NAMALWA (cell line): Measurements from ENCODE around the gene CFAP97.
A peak's percentile ranks its signal among the peaks of the same experiment; 100 is the strongest.
"Not testable (repeated sequence)": the region's sequence is repeated elsewhere in the genome, so short reads cannot be mapped to it uniquely, and the experiment has no call there.

Source experiments
- DNase-seq: peaks from one replicate; pipeline ENCODE4 v3.0.0-alpha.2; 2015; ENCODE audit warnings: low spot score

The CFAP97 gene

DNA sequence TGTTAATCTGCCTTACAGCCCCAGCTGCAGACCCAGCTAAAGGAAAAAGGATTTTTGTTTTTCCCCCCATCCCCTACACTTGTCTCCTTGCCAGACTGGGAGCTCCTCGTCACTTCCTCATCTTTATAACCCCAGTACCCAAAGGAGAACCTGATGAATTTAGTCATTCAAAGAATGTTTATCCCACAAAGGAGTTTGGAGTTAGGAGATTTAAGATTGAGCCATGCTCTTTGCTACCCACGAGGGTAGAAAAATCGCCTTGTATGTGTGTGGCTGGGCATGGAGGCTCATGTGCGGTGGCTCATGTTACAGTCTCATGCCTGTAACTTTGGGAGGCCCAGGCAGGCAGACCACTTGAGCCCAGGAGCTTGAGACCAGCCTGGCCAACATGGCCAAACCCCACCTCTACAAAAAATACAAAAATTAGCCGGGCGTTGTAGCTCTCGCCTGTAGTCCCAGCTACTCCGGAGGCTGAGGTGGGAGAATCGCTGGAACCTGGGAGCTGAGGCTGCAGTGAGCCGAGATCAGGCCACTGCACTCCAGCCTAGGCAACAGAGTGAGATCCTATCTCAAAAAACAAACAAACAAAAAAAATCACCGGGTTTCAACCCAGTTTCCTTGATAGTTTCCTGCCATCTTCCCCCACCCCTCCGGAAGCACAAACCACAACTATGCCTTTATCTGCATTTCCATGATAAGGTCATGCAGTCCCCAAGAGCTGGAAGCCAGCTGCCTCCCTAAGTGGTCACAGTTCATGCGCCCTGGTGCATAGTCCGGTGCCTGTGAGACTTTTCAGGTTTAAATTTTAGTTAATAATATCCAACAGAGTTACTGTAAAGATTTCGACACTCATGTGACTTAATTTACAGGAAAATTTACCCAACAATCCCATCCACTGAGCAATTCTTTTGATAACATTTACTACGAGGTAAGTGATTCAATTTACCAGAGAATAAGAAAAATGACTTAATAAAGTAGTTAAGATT, 1.5 kb downstream of the CFAP97 start:
- DNase-seq = peak; percentile 13

DNA sequence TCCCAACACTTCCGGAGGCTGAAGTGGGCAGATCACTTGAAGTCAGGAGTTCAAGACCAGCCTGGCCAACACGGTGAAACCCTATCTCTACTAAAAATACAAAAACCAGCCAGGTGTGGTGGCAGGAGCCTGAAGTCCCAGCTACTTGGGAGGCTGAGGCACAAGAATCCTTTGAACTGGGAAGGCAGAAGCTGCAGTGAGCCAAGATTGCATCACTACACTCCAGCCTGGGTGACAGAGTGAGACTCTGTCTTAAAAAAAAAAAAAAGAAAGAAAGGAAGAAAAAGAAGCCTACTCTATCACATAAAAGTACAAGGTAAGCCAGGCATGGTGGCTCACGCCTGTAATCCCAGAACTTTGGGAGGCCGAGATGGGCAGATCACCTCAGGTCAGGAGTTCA, 5.6 kb downstream of the CFAP97 start:
- not testable (repeated sequence) for DNase-seq

- DNase-seq = no peak
These were observed 7.4 kb downstream of the CFAP97 start for GRCh38 chr4:185196437-185196836.

DNA sequence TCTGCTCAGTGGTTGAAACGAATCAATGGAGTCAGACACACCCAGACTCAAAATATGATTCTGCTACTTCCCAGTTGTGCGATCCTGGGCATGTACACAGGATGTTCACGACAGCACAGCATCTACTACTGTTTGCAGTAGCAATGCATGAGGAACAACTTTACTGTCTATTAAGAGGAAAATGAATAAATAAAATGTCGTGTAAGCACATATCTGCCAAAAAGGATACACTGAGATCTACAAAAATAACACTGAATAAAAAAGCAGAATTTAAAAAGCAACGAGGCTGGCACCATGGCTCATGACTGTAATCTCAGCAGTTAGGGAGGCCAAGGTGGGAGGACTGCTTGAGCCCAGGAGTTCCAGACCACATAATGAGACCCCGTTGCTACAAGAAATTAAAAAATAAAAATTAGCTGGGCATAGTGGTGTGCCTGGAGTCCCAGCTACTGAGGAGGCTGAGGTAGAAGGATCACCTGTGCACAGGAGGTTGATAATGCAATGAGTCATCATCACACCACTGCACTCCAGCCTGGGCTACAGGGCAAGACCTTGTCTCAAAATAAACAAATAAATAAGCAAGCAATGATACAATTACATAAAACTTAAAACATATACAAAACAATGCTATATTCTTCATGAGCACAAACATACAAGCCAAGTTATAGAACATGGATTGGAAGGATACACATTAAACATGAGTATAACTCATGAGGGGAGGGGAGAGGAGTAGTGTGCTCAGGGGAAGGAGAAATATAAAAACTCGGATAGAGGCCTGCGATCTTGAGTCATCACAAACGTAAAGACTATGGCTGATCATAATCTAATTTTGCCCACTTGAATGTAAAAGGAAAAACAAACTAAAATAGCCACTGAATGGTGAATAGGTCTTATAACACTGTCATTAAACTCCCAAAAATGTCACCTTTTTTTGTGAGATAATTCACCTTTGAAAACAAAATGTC, 8.6 kb downstream of the CFAP97 start:
- no peak for DNase-seq

GRCh38 chr4:185192059-185192458, 11.7 kb downstream of the CFAP97 start:
- peak; percentile 11 for DNase-seq

GRCh38 chr4:185190306-185190856, 13.4 kb downstream of the CFAP97 start:
- no peak for DNase-seq

GRCh38 chr4:185189606-185190305, 14.0 kb downstream of the CFAP97 start:
- DNase-seq = no peak

GRCh38 chr4:185186769-185187168, 17.0 kb downstream of the CFAP97 start:
- no peak for DNase-seq

- peak; percentile 91 for DNase-seq
These were observed 20.0 kb downstream of the CFAP97 start for GRCh38 chr4:185183622-185184281.

GRCh38 chr4:185182239-185182638, 21.6 kb downstream of the CFAP97 start:
- no peak for DNase-seq

DNA sequence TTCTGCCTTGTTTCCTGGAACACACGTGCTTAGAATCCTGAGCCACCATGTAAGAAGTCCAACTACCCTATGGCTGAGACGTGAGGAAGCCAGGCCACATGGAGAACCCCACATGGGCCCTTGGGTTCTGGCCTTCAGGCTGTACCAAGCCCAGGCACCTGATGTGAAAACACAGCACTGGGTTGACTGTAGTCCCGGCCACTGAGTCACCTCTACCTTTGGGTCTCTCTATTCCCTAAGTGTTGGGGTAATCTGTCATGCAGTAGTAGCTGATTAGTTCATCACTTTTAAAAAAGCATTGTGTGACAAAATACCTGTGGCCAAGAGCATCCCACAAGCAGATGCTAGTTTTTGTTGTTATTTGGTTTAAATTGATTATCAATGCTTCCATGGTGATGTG, 24.3 kb downstream of the CFAP97 start:
- DNase-seq = no peak

DNA sequence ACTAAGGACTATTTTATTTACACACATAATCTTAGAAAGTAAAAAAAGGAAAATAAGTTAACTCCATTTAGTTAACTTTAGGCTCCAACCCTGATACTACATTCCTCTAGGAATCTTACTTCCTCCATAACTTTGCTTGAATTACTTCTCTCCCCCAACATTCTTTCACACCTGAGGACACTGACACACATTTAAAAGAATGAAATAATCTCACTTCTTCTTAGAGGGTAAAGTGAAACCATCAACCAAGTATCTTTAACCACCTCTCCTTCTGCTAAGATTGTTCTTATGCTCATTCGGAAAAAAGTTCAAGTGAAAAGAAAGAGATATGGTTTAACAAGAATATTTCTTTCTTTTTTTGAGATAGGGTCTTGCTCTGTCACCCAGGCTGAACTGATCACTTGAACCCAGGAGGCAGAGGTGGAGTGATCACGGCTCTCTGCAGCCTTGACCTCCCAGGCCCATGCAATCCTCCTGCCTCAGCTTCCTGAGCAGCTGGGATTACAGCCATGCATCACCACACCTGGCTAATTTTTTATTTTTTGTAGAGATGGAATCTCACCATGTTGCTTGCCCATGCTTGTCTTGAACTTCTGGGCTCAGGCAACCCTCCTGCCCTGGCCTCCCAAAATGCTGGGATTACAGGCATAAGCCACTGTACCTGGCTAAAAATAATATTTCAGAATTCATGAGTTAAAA, 32.3 kb downstream of the CFAP97 start:
- no peak for DNase-seq

- DNase-seq = no peak
These were observed 36.6 kb downstream of the CFAP97 start for GRCh38 chr4:185167234-185167633.

- no peak for DNase-seq
These were observed 38.2 kb downstream of the CFAP97 start for GRCh38 chr4:185165605-185166063.

GRCh38 chr4:185151296-185151695, 52.5 kb downstream of the CFAP97 start:
- DNase-seq = peak; percentile 14

GRCh38 chr4:185149392-185149791, 54.4 kb downstream of the CFAP97 start:
- DNase-seq = no peak

GRCh38 chr4:185145572-185145971, 58.2 kb downstream of the CFAP97 start:
- no peak for DNase-seq

- no peak for DNase-seq
These were observed 59.1 kb downstream of the CFAP97 start for GRCh38 chr4:185144601-185145240.

DNA sequence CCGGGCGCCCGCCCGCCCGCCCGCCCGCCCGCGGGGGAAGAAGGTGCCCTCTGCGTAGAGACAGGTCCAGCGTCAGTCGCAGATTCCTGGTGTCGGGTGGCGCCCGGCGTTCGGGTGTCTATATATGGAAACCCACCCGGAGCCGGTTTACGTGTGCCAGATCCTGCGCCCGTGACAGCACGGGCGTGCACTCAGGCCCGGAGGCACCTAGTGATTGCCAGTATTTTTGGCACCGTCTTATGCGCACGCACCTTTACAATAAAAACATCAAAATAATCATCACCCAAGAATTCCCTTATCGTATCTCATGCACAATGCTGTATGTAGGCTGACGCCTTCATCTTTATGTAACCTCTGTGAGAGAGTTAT, 60.2 kb downstream of the CFAP97 start:
- DNase-seq = peak; percentile 45
